Lower lobe of right lung (tissue), 2 donors: ENCODE data around the gene EMID1. TPM values are rescaled to one million over a fixed set of nuclear protein-coding genes. Genes with fewer than 3 reads are reported as not detected.
A peak's percentile ranks its signal among the peaks of the same experiment; 100 is the strongest.

Source experiments
- ATAC-seq, 2 donors: fragments of 200-7000 bp; cut with Tn5 transposase; one replicate each; pipeline ENCODE4 v1.9.1; 2020 to 2022; ENCODE audit warnings: mild to moderate bottlenecking in 2 of 2, moderate library complexity in 2 of 2
- DNase-seq: peaks from one replicate; pipeline ENCODE4 v3.0.0-alpha.2; 2020
- H3K27ac ChIP-seq: fragments of 200-600 bp; one replicate; pipeline ENCODE4 v1.8.0; 2022
- H3K27me3 ChIP-seq: fragments of 200-600 bp; one replicate; pipeline ENCODE4 v1.8.0; 2022; ENCODE audit warnings: low read depth
- H3K36me3 ChIP-seq: fragments of 200-600 bp; one replicate; pipeline ENCODE4 v1.8.0; 2022; ENCODE audit warnings: mild to moderate bottlenecking
- H3K4me1 ChIP-seq: fragments of 200-600 bp; one replicate; pipeline ENCODE4 v1.8.0; 2022
- H3K4me3 ChIP-seq: fragments of 200-600 bp; one replicate; pipeline ENCODE4 v1.8.0; 2022; ENCODE audit warnings: mild to moderate bottlenecking
- H3K9me3 ChIP-seq: fragments of 200-600 bp; one replicate; pipeline ENCODE4 v1.8.0; 2022
- intact Hi-C: fragments of 100-400 bp; cut with DNase I; formaldehyde crosslinking; loops from one replicate; pipeline ENCODE4 v1.11.0; 2022
- total RNA-seq: library from RNA; stranded (reverse); fragmentation: NEBNext Ultra II Directional; extraction: Animal tissue kit (Norgen Biotek cat#: 25700); gene quantifications from one replicate; pipeline ENCODE4 v1.2.1, GENCODE V29; 2021
- TF ChIP-seq, protein P1 (sequence below): fragments of 200-600 bp; IDR thresholded peaks from one replicate; pipeline ENCODE4 v1.8.0; 2022; ENCODE audit warnings: antibody characterized with exemption, mild to moderate bottlenecking
- donor health status: DM: no; HTN: yes; CAD: no; lungs with severe emphysema.

Gene EMID1
- total RNA-seq, 1 donor from 2014 or later = 8.2 TPM

DNA sequence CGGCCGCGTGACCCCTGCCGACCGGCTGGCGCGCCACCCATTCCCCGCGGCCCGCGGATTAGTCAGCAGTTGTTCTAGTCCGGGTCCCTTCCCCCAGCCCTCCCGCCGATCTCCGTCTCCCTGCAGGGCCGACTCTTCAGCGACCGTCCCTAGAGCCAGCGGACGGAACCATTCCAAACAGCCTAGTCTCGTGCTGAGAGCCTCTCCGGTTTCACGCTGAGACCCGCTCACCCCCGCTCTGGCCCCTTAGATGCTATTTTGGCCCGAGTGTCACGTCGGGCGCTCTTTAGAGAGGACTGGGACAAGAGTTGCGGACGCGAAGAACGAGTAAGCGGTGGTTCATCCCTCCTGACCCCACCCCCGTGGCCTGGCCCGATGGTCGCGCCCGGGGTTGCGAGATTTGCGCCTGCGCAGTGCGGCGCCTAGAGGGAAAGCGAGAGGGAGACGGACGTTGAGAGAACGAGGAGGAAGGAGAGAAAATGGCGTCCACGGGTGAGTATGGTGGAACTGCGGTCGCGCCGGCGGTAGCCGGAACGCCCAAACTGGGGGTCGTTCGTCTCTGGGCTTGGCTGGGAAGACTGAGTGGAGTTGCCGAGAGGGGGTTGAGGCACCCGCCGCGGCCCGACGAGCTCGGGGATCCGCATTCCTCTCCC is 62.3 kb downstream of the EMID1 start, which contains the start of the genes EWSR1 and RHBDD3:
EWSR1 (plus strand) TSS at position 411 of the 653 bp plus-strand sequence; CDS start at position 480, 69 bp downstream.
RHBDD3 (minus strand) TSS at position 124 of the 653 bp plus-strand sequence. CDS start 2,355 bp downstream, outside the sequence.
- H3K27me3 ChIP-seq = no peaks in the 10 kb centered on the region
- intact Hi-C loops = no loop called here
- peak within 1 kb of the TSS; percentile 73 for H3K4me3 ChIP-seq
- H3K27ac ChIP-seq = peak within 1 kb of the TSS; percentile 100
- TF ChIP-seq, protein P1, sequence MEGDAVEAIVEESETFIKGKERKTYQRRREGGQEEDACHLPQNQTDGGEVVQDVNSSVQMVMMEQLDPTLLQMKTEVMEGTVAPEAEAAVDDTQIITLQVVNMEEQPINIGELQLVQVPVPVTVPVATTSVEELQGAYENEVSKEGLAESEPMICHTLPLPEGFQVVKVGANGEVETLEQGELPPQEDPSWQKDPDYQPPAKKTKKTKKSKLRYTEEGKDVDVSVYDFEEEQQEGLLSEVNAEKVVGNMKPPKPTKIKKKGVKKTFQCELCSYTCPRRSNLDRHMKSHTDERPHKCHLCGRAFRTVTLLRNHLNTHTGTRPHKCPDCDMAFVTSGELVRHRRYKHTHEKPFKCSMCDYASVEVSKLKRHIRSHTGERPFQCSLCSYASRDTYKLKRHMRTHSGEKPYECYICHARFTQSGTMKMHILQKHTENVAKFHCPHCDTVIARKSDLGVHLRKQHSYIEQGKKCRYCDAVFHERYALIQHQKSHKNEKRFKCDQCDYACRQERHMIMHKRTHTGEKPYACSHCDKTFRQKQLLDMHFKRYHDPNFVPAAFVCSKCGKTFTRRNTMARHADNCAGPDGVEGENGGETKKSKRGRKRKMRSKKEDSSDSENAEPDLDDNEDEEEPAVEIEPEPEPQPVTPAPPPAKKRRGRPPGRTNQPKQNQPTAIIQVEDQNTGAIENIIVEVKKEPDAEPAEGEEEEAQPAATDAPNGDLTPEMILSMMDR = no peak
- ATAC-seq = peak; percentile 95
- H3K9me3 ChIP-seq = no peaks in the 10 kb centered on the region
- peak; percentile 97 for DNase-seq
- peaks cover 31% of the 10 kb centered on the region for H3K36me3 ChIP-seq
- peaks cover 49% of the 10 kb centered on the region for H3K4me1 ChIP-seq

DNA sequence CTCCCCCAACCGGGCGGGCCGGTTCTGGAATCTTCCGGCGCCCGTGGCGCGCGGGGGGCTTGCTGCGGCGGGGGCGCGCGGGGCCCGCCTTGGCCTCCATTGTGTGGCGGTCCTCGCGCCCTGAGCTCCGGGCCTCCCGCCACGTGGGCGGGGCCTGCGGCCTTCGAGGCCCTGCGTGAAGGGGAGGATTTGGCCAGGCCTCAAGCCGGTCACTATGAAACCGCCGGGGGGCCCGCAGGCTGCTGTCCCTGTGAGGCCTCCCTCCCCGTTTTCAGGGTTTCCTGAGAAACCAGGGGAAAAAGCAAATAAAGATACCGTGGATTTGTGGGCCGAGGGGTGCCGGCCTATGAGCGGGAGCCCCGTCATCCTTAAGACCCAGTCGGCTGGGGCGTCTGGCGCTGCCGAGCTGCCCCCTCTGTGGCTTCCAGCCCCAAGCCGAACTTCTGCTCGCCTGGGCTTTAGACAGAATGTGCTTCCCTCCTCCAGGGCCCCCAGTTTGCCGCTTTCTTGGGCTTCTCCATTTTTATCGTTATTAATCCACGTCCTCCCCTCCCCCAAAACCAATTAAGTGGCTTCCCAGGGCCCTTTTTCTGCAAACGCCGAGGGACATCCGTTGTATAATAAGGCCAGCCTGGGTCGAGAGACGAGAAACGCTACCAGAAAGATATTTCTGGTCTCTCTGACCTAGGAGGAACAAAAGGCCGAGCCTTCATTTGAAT is 63.0 kb downstream of the EMID1 start:
- Histone ChIP-seq H3K4me3 (peak overlapping the region; percentile 73), H3K36me3 (peaks cover 36% of the 10 kb centered on the region), H3K9me3 (no peaks in the 10 kb centered on the region), H3K27ac (peak overlapping the region; percentile 100), H3K4me1 (peaks cover 53% of the 10 kb centered on the region), H3K27me3 (no peaks in the 10 kb centered on the region)
- ATAC-seq (peak; percentile 76 to 79), DNase-seq (peak; percentile 75)
- TF ChIP-seq, protein P1 = no peak
- intact Hi-C loops = no loop called here

DNA sequence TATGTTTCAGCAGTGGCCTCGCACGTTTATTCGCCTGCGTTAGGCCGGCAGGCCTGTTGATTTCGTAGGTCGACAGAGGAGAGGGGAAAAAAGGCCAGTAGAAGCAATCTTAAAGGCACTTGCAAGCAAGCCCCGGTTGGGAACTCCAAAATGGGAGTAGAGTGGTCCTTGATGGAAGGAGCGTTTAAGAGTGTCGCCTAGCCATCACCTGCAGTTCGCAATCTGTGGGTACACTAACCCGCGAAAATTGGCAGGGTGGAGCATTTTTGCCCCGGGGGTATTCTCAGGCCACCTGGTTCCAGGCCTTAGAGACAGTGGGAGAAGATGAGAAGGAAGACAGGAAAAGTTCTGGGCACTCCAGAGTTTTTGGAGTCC is 63.5 kb downstream of the EMID1 start:
- Histone ChIP-seq H3K4me1 (peaks cover 58% of the 10 kb centered on the region), H3K9me3 (no peaks in the 10 kb centered on the region), H3K27me3 (no peaks in the 10 kb centered on the region), H3K27ac (peak overlapping the region; percentile 100), H3K36me3 (peaks cover 38% of the 10 kb centered on the region), H3K4me3 (peak overlapping the region; percentile 73)
- no peak for ATAC-seq
- intact Hi-C loops = no loop called here
- TF ChIP-seq, protein P1 = no peak
- no peak for DNase-seq

DNA sequence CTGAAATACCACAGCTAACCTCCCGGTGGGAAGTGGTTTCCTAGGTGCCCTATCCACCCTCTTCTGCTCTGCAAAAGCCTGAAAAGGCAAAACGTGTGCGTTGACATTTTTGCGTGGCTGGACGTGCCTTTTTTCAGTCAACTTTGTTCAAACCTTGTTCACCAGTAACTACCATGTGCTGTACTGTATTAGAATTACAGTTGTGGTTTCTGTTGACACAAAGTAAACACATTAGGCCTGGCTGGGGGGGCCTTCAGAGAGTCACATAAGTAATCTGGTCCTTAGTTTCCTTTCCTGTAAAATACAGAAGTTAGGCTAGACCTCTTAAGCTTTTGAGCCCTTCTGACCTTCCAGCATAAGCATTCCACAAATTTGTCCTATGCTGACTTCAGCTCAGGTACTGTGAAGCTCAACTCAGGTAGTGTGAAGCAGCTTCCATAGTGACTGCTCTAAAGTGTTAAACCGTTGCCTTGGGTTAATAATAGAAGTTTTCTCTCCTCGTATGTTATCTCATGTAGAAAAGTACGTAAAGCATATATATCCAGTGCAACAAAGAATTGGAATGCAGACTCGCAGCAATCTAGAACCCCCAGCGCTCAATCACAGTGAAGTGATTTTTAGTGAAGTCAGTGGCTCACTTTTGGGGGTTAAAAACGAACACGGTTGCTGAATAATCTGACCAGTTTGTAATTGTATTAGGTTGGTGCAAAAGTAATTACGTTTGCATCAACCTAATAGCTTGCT is 64.2 kb downstream of the EMID1 start:
- peaks cover 39% of the 10 kb centered on the region for H3K36me3 ChIP-seq
- intact Hi-C loops = no loop called here
- H3K27ac ChIP-seq = peak overlapping the region; percentile 14
- TF ChIP-seq, protein P1 = no peak
- H3K27me3 ChIP-seq = no peaks in the 10 kb centered on the region
- no peak for DNase-seq
- no peak for ATAC-seq
- peak overlapping the region; percentile 73 for H3K4me3 ChIP-seq
- H3K4me1 ChIP-seq = peaks cover 65% of the 10 kb centered on the region
- H3K9me3 ChIP-seq = no peaks in the 10 kb centered on the region

DNA sequence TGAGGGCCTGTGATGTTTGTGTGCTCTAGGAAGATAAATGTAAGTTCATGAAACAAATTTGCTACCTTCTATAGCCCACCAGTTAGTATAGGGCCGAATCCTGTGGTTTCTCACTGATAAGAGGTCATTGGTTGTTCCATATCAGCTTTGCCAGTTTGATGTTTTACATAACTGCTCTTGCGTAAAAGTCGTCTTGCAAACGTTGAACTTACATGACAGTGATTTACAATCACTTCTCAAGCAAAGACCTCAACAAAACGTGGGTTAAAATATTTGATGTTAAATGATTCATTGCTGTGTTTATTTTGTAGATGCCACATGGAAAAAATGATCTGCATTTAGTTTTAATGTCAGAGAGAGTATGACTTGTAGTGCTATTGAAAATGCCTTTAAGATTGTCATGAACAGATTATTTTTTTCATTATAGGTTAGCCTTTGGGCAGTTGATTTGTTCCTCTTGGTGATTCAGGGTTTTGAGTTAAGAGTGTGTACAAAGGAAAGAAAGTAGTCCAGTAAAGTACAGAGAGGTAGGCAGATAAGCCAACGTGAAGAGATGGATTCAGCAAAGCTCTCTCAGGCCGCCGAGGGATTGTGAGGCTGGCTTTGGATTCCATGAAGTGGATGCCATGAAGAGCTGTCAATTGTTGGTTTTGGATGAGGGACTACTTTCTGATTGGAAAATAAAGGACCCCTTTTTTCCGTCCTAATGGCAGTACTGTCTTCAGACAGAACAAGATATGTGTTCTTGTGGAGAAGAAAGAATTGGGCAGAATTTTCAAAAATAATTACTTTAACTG is 65.0 kb downstream of the EMID1 start:
- intact Hi-C loops = no loop called here
- Histone ChIP-seq H3K4me3 (peak overlapping the region; percentile 73), H3K4me1 (peaks cover 73% of the 10 kb centered on the region), H3K27ac (no peak overlapping the region), H3K9me3 (no peaks in the 10 kb centered on the region), H3K27me3 (no peaks in the 10 kb centered on the region), H3K36me3 (peaks cover 39% of the 10 kb centered on the region)
- TF ChIP-seq, protein P1 = no peak
- DNase-seq (no peak), ATAC-seq (no peak)
